Embryonic facial prominence (tissue), 1 donor: ENCODE data around the gene DUSP12.
A peak's percentile ranks its signal among the peaks of the same experiment; 100 is the strongest.

Experiments
- DNase-seq: peaks from one replicate; pipeline ENCODE4 v3.0.0-alpha.2; 2016; ENCODE audit errors: extremely low spot score

The DUSP12 gene

DNA sequence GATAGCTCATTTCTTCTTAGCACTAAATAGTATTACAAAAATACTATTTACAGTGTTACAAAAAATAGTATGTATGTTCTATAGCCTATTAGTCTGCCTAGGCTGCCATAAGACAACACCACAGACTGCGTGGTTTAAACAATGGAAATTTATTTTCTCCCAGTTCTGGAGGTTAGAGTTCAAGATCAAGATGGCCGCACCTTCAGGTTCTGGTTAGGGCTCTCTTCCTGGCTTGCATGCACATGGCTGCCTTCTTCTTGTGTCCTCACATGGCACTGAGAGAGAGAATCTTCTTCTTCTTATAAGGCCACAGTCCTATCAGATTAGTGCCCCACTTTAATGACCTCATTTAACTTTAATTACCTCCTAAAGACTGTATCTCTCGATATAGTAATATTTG is 20.7 kb downstream of the DUSP12 start:
- no peak for DNase-seq

DNA sequence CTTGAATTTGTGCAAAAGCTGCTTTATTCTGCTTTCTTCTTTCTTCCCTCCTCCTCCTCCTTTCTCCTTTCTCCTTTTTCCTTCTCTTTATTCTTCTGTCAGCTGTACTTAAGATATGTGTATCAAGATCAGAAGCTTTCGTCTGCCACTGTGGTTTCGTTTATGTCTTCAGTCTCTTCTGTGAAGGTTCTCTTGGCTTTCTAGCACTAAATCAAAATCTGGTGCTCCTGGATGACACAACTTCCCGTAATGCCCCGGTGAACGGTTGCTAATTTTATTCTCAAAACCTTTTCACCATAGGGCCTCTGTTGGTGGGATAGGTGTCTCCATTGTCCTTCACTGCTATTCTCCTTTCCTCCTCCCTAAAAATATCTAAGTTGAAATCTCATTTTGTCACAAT is 21.6 kb downstream of the DUSP12 start:
- no peak for DNase-seq

- no peak for DNase-seq
Observed at GRCh38 chr1:161771973-161772372, 22.4 kb downstream of the DUSP12 start.

GRCh38 chr1:161772397-161772796 is 22.8 kb downstream of the DUSP12 start:
- DNase-seq, result no peak

GRCh38 chr1:161773791-161774190 is 24.2 kb downstream of the DUSP12 start:
- DNase-seq, result no peak

- no peak for DNase-seq
Observed at GRCh38 chr1:161777261-161777660, 27.7 kb downstream of the DUSP12 start.

DNA sequence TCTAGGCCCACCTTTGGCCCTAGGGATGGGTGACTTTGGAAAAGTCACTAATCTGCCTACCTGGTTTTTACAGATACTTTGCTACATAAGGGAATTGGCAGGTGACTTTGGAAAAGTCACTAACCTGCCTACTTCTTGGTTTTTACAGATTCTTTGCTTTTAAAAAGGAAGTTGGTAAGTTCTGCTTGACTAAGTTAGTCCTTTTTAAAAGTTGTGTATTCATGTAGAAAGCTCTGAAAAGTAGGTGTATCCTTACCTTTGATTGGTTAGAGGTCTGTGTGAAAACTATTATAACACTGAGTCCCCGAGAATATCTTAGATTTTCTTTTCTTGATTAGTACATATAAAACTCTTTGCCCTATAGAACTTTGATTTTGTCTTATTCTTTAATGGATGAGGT is 28.9 kb downstream of the DUSP12 start:
- no peak for DNase-seq

DNA sequence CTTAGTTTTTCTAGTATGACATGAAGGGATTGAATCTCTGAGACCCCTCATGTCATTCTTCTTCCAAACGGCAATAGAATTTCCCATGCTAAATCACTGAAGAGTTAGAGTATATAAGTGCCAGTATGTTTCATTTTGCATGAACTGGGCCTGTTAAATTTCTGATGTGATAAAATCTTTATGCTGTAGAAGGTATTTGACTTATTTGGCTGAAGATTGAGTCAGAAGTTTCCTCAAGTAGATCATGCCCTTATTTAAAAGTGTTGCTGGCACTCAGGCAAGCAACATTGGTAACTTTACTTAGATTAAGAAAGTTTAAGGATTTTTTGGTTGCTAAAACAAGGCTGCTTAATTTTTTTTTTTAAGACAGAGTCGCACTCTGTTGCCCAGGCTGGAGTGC is 29.8 kb downstream of the DUSP12 start:
- DNase-seq, result no peak

DNA sequence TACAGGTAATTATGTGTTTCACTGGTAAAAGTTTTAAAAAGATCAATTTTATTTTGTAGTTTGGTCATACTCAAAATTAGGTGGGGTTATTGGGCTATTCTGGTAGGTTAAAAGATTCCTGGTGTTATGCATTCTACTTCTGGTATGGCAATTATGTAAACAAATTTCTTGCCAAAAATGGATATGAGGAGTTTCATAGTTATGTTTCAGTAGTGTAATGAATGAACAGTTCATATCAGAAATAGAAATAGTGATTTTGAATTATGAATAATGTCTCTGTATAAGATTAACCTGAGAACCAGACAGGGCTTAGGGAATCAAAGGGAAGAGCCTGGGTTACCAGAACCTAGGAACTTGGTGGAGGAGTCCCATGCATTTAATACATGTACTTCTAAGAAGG is 32.4 kb downstream of the DUSP12 start:
- DNase-seq, result no peak

DNA sequence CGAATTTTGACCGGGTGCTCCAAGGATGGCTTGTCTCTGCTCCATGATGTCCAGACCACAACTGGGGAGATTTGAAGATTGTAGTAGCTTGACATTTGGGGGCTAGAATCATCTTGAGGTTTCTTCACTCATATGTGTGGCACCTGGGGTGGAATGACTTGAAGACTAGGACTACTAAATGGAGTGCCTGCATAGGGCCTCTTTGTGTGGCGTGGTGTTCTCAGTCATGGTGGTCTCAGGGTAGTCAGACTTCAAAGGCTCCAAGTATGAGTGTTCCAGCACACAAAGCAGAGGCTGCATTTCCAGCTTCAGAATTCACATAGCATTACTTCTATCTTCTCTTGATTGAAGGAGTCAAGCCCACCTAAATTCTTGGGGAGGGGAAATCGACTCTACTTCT is 33.3 kb downstream of the DUSP12 start:
- no peak for DNase-seq

DNA sequence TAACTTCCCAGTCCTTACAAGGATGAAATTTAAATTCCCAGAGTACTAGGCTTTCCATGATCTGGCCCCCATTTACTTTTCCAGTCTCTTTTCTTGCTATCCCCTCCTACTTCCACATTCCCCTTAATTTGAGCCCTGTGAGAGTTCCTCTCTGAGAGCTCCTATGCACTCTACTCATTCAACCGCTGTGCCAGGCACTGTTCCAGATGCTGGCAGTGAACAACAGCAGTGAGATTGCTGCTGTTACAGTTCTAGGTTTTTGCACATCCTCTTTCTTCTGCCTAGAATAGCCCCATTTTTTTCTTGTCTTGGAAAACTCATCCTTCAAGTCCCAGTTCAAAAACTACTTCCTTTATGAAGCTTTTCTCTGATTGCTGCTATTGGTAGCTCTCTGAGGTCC is 35.4 kb downstream of the DUSP12 start:
- DNase-seq, result no peak

DNA sequence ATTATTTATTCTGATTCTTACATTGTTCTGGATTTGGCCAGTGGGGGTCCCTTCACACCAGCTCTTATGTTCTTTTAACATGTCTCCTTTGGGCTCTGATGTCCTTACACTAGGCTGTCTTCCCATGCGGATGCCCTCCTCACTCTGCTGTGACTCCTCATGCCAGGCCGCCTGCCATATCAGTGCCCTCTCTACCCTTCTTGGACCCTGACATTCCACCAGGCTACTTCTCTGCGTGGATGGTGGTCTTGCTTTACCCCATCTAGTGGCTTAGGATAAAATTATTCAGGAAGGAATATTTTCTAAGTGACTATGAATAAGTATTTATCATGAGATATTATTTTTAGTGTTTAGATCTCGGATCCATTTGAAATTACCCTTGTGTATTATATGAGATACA is 37.8 kb downstream of the DUSP12 start:
- DNase-seq, result no peak

DNA sequence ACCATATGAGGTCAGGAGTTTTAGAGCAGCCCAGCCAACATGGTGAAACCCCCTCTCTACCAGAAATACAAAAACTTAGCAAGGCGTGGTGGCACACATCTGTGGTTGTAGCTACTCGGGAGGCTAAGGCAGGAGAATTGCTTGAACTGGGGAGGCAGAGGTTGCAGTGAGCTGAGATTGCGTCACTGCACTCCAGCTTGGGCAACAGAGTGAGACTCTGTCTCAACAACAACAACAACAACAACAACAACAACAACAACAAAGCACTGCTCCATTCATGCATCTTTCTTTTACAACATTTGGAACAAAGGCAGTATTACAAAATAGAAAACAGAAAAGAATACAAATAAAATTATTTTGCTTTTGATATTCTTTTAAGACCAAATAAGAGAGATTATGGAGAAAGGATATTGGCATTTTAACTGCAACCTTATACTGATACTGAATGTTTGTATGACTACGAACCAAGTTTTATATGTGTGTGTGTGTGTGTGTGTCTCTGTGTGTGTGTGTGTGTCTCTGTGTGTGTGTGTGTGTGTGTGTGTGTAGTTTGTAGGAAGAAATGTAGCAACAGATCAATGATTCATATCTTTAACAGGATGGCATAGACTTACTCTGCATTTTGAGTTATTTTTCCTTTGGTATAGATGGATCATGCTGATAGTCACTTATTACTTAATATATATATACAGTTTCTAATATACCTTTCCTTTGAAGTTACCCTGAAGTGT is 41.2 kb downstream of the DUSP12 start:
- no peak for DNase-seq

DNA sequence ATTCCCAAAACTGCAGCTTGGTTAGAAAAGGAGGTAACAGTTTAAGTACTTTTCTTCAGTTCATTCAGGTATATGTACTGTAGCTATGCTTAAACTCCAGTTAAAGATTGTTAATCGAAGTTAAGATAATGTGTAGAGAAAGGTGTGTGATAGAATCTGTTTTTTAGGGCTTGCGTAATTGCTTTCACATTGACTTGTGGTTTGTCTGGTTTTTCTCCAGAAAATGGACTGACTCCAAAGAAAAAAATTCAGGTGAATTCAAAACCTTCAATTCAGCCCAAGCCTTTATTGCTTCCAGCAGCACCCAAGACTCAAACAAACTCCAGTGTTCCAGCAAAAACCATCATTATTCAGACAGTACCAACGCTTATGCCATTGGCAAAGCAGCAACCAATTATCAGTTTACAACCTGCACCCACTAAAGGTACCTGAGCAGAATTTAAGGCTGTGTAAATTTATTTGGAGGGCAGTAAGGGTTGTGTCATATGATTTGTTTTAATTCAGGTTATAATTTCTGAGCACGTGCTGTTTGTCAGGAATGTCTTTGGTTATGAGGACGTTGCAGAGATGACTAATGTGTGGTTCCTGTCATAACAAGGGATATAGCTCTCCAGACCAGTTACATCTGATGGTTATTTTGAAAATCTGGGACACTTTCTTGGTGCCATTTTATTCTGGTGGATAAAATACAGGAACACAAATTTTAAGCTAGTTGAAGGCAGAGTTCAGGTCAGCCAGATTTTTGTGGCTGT is 42.5 kb downstream of the DUSP12 start:
- no peak for DNase-seq

GRCh38 chr1:161792740-161793139 is 43.2 kb downstream of the DUSP12 start:
- peak; percentile 34 for DNase-seq

DNA sequence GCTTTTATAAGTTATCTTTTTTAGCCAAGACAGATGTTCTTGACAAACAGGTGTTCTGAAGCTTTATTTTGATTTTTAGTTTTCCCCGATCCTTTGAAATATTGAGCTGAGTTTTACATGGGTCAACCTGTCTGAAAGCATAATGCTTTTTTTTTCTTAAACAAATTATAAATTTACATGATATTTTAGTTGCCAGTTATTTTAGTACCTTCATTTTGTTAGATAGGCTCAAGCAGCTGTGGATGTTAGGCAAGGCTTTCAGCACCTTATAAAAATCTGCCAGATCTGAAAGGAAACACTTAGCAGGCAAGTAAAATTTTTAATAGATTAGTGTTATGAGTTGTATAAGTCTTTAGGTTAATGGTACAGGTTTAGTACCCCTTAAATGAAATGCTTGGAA is 50.2 kb downstream of the DUSP12 start:
- DNase-seq, result no peak

- DNase-seq, result no peak
Observed at GRCh38 chr1:161801955-161802354, 52.4 kb downstream of the DUSP12 start.

GRCh38 chr1:161803181-161803580 is 53.6 kb downstream of the DUSP12 start:
- DNase-seq, result no peak

- peak; percentile 36 for DNase-seq
Observed at GRCh38 chr1:161805399-161806197, 56.0 kb downstream of the DUSP12 start.
